ENCODE data around the gene CHRM1. TPM values are rescaled to one million over a fixed set of nuclear protein-coding genes. Genes with fewer than 3 reads are reported as not detected.

CHRM1 gene
- total RNA-seq, 2 experiments from 2014 or later, result not detected

- Histone ChIP-seq H3K36me3 (ENCODE audit: insufficient read depth, low read length) (no peaks in the 10 kb centered on the region), H3K27ac (ENCODE audit: low read depth, low read length, poor library complexity, severe bottlenecking) (no peak overlapping the region), H3K4me1 (ENCODE audit: insufficient read depth, low read length, poor library complexity, severe bottlenecking) (no peaks in the 10 kb centered on the region), H3K4me2 (ENCODE audit: low read length) (no peak overlapping the region), H3K4me3 (ENCODE audit: low read depth, low read length, poor library complexity, severe bottlenecking) (no peak overlapping the region), H3K9me3 (ENCODE audit: low read length) (no peaks in the 10 kb centered on the region), H3K79me2 (ENCODE audit: insufficient read depth, low read depth, low read length) (no peaks in the 10 kb centered on the region), H4K20me1 (ENCODE audit: insufficient read depth, low read length) (no peaks in the 10 kb centered on the region), H3K9me2 (ENCODE audit: insufficient read depth, low read length) (no peaks in the 10 kb centered on the region), H2AFZ (ENCODE audit: low read length) (no peak overlapping the region)
- ChIA-PET POLR2A (no interaction called here), CTCF (ENCODE audit: unreplicated experiment) (no interaction called here)
- TF ChIP-seq EZH2phosphoT487 (IDR thresholded peaks at IDR 0.05; ENCODE audit: borderline replicate concordance, low read depth, low read length) (no peak), CTCF (conservative IDR thresholded peaks at IDR 0.05; ENCODE audit: low read length) (no peak)
- no TSS peak for BruUV-seq (replicated peaks)
- intact Hi-C loops (cut with micrococcal nuclease; ENCODE audit: unreplicated experiment), result no loop called here
- DNase-seq (ENCODE audit: low spot score), result no peak
Observed at GRCh38 chr11:62957147-62957546, 36.0 kb upstream of the CHRM1 start.

GRCh38 chr11:62954478-62954877 is 33.3 kb upstream of the CHRM1 start:
- intact Hi-C loops (cut with micrococcal nuclease; ENCODE audit: unreplicated experiment), result no loop called here
- H3K27ac ChIP-seq (ENCODE audit: low read depth, low read length, poor library complexity, severe bottlenecking), result no peak overlapping the region
- H3K4me3 ChIP-seq (ENCODE audit: low read depth, low read length, poor library complexity, severe bottlenecking), result no peak overlapping the region
- no peaks in the 10 kb centered on the region for H3K4me1 ChIP-seq (ENCODE audit: insufficient read depth, low read length, poor library complexity, severe bottlenecking)
- no peaks in the 10 kb centered on the region for H4K20me1 ChIP-seq (ENCODE audit: insufficient read depth, low read length)
- no peaks in the 10 kb centered on the region for H3K79me2 ChIP-seq (ENCODE audit: insufficient read depth, low read depth, low read length)
- H3K9me2 ChIP-seq (ENCODE audit: insufficient read depth, low read length), result no peaks in the 10 kb centered on the region
- no peak overlapping the region for H3K4me2 ChIP-seq (ENCODE audit: low read length)
- H3K36me3 ChIP-seq (ENCODE audit: insufficient read depth, low read length), result no peaks in the 10 kb centered on the region
- no peak overlapping the region for H2AFZ ChIP-seq (ENCODE audit: low read length)
- TF ChIP-seq EZH2phosphoT487 (IDR thresholded peaks at IDR 0.05; ENCODE audit: borderline replicate concordance, low read depth, low read length) (no peak), CTCF (conservative IDR thresholded peaks at IDR 0.05; ENCODE audit: low read length) (no peak)
- no peaks in the 10 kb centered on the region for H3K9me3 ChIP-seq (ENCODE audit: low read length)
- CTCF ChIA-PET (ENCODE audit: unreplicated experiment), result no interaction called here
- no peak for DNase-seq (ENCODE audit: low spot score)
- POLR2A ChIA-PET, result no interaction called here
- BruUV-seq (replicated peaks), result no TSS peak

- H3K79me2 ChIP-seq (ENCODE audit: insufficient read depth, low read depth, low read length), result no peaks in the 10 kb centered on the region
- TF ChIP-seq CTCF (conservative IDR thresholded peaks at IDR 0.05; ENCODE audit: low read length) (no peak), EZH2phosphoT487 (IDR thresholded peaks at IDR 0.05; ENCODE audit: borderline replicate concordance, low read depth, low read length) (no peak)
- no peaks in the 10 kb centered on the region for H3K9me3 ChIP-seq (ENCODE audit: low read length)
- no peak overlapping the region for H3K4me2 ChIP-seq (ENCODE audit: low read length)
- DNase-seq (ENCODE audit: low spot score), result no peak
- intact Hi-C loops (cut with micrococcal nuclease; ENCODE audit: unreplicated experiment), result no loop called here
- BruUV-seq (replicated peaks), result no TSS peak
- no peaks in the 10 kb centered on the region for H3K36me3 ChIP-seq (ENCODE audit: insufficient read depth, low read length)
- H3K4me3 ChIP-seq (ENCODE audit: low read depth, low read length, poor library complexity, severe bottlenecking), result no peak overlapping the region
- CTCF ChIA-PET (ENCODE audit: unreplicated experiment), result no interaction called here
- H2AFZ ChIP-seq (ENCODE audit: low read length), result no peak overlapping the region
- H3K9me2 ChIP-seq (ENCODE audit: insufficient read depth, low read length), result no peaks in the 10 kb centered on the region
- POLR2A ChIA-PET, result no interaction called here
- H3K27ac ChIP-seq (ENCODE audit: low read depth, low read length, poor library complexity, severe bottlenecking), result no peak overlapping the region
- no peaks in the 10 kb centered on the region for H3K4me1 ChIP-seq (ENCODE audit: insufficient read depth, low read length, poor library complexity, severe bottlenecking)
- no peaks in the 10 kb centered on the region for H4K20me1 ChIP-seq (ENCODE audit: insufficient read depth, low read length)
Observed at GRCh38 chr11:62953811-62954210, 32.6 kb upstream of the CHRM1 start.
